HL-60 (cell line): ENCODE results near the gene WDR11.

Experiments used
- CTCF ChIP-seq: IDR thresholded peaks from one replicate; pipeline ENCODE4 v1.5.1; 2011; ENCODE audit warnings: low read length, control low read depth, inconsistent platforms; ENCODE audit not compliant: insufficient read depth
- GABPA ChIP-seq: IDR thresholded peaks from 2 replicates; pipeline ENCODE4 v1.6.1; 2012; ENCODE audit warnings: low read depth
- POLR2AphosphoS5 ChIP-seq: IDR thresholded peaks from 2 replicates; pipeline ENCODE4 v1.6.1; 2012; ENCODE audit warnings: low read depth
- REST ChIP-seq: IDR thresholded peaks from 2 replicates; pipeline ENCODE4 v1.6.1; 2012; ENCODE audit warnings: low read depth; ENCODE audit not compliant: insufficient replicate concordance

DNA sequence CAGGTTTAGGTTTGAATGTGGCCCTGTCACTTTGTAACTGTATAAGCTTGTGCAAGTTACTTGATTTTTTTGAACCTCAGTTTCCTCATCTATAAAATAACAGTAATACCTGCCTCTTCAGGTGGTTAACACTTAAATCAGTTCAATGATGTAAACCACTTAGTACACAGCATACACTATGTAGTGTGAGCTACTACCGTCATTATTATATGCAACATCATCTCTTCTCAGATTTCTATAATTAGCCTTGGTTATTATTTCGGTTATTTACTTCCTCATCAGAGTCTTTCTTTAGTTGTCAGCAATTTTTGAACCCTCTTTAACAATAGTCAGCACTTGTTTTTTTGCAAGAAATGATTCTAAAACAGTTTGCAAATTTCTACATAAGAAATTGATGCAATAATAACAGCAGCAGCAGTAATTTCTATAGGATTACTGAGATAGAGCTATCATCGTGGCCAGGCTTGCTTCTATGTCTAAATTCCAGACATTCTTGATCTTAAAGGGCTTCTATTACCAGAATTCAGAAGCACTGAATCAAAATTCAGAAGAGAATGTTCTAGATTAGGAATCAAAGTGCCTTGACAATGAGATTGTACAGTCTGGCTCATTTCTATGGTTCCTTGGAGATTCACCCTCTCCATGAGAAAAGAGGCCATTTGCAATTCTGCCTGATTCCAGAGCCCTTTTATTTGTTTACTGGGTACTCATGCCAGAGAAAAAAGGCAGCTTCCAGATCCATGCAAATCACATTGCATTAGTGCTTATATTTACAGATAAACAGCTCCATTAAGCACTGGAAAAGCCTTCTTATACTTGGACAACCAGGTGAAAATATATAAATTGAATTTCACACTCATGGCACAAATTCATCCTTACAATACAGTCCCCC, 25.0 kb upstream of the WDR11 start:
- TF ChIP-seq CTCF (no peak), POLR2AphosphoS5 (no peak), REST (no peak), GABPA (no peak)
